ENCODE data around the gene SLC66A1. TPM values are rescaled to one million over a fixed set of nuclear protein-coding genes. Genes with fewer than 3 reads are reported as not detected.
A peak's percentile ranks its signal among the peaks of the same experiment; 100 is the strongest.
"Not testable (repeated sequence)": the region's sequence is repeated elsewhere in the genome, so short reads cannot be mapped to it uniquely, and the experiment has no call there.

Gene SLC66A1
- total RNA-seq, 2 donors from 2014 or later: 6.7 to 7.2 TPM

- not testable (repeated sequence) for H3K27ac Mint-ChIP-seq, H3K9me3 Mint-ChIP-seq
- peak; percentile 95 for ATAC-seq
- H3K36me3 Mint-ChIP-seq: peaks cover 11 to 19% of the 10 kb centered on the region in 2 donors
- DNase-seq (ENCODE audit: low spot score in 2 of 2): peak in 1 of 2 donors; percentile 64
Measured at GRCh38 chr1:19288324-19289241, 23.5 kb upstream of the SLC66A1 start, which contains the start of gene AKR7A3. TSS of gene AKR7A3 (minus strand) at chr1:19288770. CDS start at chr1:19288709, 61 bp downstream.

GRCh38 chr1:19289244-19289643 is 22.9 kb upstream of the SLC66A1 start:
- DNase-seq (ENCODE audit: low spot score in 2 of 2) (no peak), ATAC-seq (no peak)
- no peak overlapping the region for H3K27ac Mint-ChIP-seq

GRCh38 chr1:19294638-19295037 is 17.5 kb upstream of the SLC66A1 start:
- peaks cover 33 to 43% of the 10 kb centered on the region in 2 donors for H3K36me3 Mint-ChIP-seq
- H3K9me3 Mint-ChIP-seq: peaks cover 18 to 34% of the 10 kb centered on the region in 2 donors
- ATAC-seq (no peak), DNase-seq (ENCODE audit: low spot score in 2 of 2) (no peak)
- no peak overlapping the region for H3K27ac Mint-ChIP-seq

More at GRCh38 chr1:19289244-19289643, 22.9 kb upstream of the SLC66A1 start:
- Mint-ChIP-seq H3K36me3 (peaks cover 11 to 23% of the 10 kb centered on the region in 2 donors), H3K9me3 (peaks cover 2 to 11% of the 10 kb centered on the region in 2 donors)

- DNase-seq (ENCODE audit: low spot score in 2 of 2) (no peak), ATAC-seq (no peak)
- Mint-ChIP-seq H3K36me3 (peaks cover 24 to 25% of the 10 kb centered on the region in 2 donors), H3K9me3 (peaks cover 9 to 15% of the 10 kb centered on the region in 2 donors), H3K27ac (no peak overlapping the region)
Measured at GRCh38 chr1:19300211-19300610, 11.9 kb upstream of the SLC66A1 start.

GRCh38 chr1:19304081-19304480 is 8.0 kb upstream of the SLC66A1 start:
- not testable (repeated sequence) for DNase-seq (ENCODE audit: low spot score in 2 of 2); H3K9me3 Mint-ChIP-seq; ATAC-seq
- peaks cover 13 to 16% of the 10 kb centered on the region in 2 donors for H3K36me3 Mint-ChIP-seq
- H3K27ac Mint-ChIP-seq: peak overlapping the region in 1 of 2 donors; percentile 31

- H3K9me3 Mint-ChIP-seq: no peaks in the 10 kb centered on the region
- H3K36me3 Mint-ChIP-seq: peaks cover 13 to 16% of the 10 kb centered on the region in 2 donors
- ATAC-seq: no peak
- H3K27ac Mint-ChIP-seq: no peak overlapping the region
- DNase-seq (ENCODE audit: low spot score in 2 of 2): no peak
Measured at GRCh38 chr1:19305880-19306279, 6.2 kb upstream of the SLC66A1 start.

- ATAC-seq (no peak), DNase-seq (ENCODE audit: low spot score in 2 of 2) (no peak)
- Mint-ChIP-seq H3K27ac (no peak overlapping the region), H3K9me3 (no peaks in the 10 kb centered on the region), H3K36me3 (peaks cover 13 to 23% of the 10 kb centered on the region in 2 donors)
Measured at GRCh38 chr1:19306941-19307340, 5.2 kb upstream of the SLC66A1 start.

GRCh38 chr1:19307794-19308508 is 4.2 kb upstream of the SLC66A1 start:
- ATAC-seq: no peak
- H3K36me3 Mint-ChIP-seq: peaks cover 13 to 23% of the 10 kb centered on the region in 2 donors
- no peaks in the 10 kb centered on the region for H3K9me3 Mint-ChIP-seq
- DNase-seq (ENCODE audit: low spot score in 2 of 2): no peak
- no peak overlapping the region for H3K27ac Mint-ChIP-seq

GRCh38 chr1:19308509-19308907 is 3.6 kb upstream of the SLC66A1 start:
- Mint-ChIP-seq H3K9me3 (no peaks in the 10 kb centered on the region), H3K27ac (peak overlapping the region in 1 of 2 donors; percentile 34), H3K36me3 (peaks cover 13 to 19% of the 10 kb centered on the region in 2 donors)
- ATAC-seq (no peak), DNase-seq (ENCODE audit: low spot score in 2 of 2) (no peak)

GRCh38 chr1:19309123-19309813 is 2.9 kb upstream of the SLC66A1 start:
- Mint-ChIP-seq H3K27ac (peak overlapping the region in 1 of 2 donors; percentile 34), H3K9me3 (no peaks in the 10 kb centered on the region), H3K36me3 (peaks cover 12 to 16% of the 10 kb centered on the region in 2 donors)
- DNase-seq (ENCODE audit: low spot score in 2 of 2): no peak
- ATAC-seq: no peak

- DNase-seq (ENCODE audit: low spot score in 2 of 2): no peak
- Mint-ChIP-seq H3K27ac (no peak overlapping the region), H3K36me3 (peaks cover 4 to 16% of the 10 kb centered on the region in 2 donors), H3K9me3 (no peaks in the 10 kb centered on the region)
- no peak for ATAC-seq
Measured at GRCh38 chr1:19310061-19310460, 2.1 kb upstream of the SLC66A1 start.

GRCh38 chr1:19310720-19311502 is 1.2 kb upstream of the SLC66A1 start:
- ATAC-seq (no peak), DNase-seq (ENCODE audit: low spot score in 2 of 2) (no peak)
- no peaks in the 10 kb centered on the region for H3K9me3 Mint-ChIP-seq
- peaks cover 0 to 16% of the 10 kb centered on the region in 2 donors for H3K36me3 Mint-ChIP-seq
- peak overlapping the region; percentile 57 to 80 for H3K27ac Mint-ChIP-seq

- H3K27ac Mint-ChIP-seq: peak overlapping the region; percentile 57 to 80
- no peaks in the 10 kb centered on the region for H3K9me3 Mint-ChIP-seq
- DNase-seq (ENCODE audit: low spot score in 2 of 2) (peak in 1 of 2 donors; percentile 65), ATAC-seq (peak; percentile 28 to 29)
- H3K36me3 Mint-ChIP-seq: peaks cover 0 to 16% of the 10 kb centered on the region in 2 donors
Measured at GRCh38 chr1:19311503-19311930, 609 bp upstream of the SLC66A1 start.

- no peak for DNase-seq (ENCODE audit: low spot score in 2 of 2)
- Mint-ChIP-seq H3K9me3 (no peaks in the 10 kb centered on the region), H3K36me3 (peaks cover 0 to 9% of the 10 kb centered on the region in 2 donors), H3K27ac (peak overlapping the region; percentile 51 to 80)
- ATAC-seq: no peak
Measured at GRCh38 chr1:19312782-19313635, 883 bp downstream of the SLC66A1 start.

- H3K27ac Mint-ChIP-seq: peak overlapping the region in 1 of 2 donors; percentile 80
Measured at GRCh38 chr1:19313636-19313959, 1.5 kb downstream of the SLC66A1 start.

More at GRCh38 chr1:19313636-19313959, 1.5 kb downstream of the SLC66A1 start:
- no peak for ATAC-seq
- Mint-ChIP-seq H3K9me3 (no peaks in the 10 kb centered on the region), H3K36me3 (peaks cover 0 to 6% of the 10 kb centered on the region in 2 donors)
- no peak for DNase-seq (ENCODE audit: low spot score in 2 of 2)
